B cell (primary cell): ENCODE measurements around the gene SLC3A2. TPM values are rescaled to one million over a fixed set of nuclear protein-coding genes. Genes with fewer than 3 reads are reported as not detected.
"Not testable (repeated sequence)": the region's sequence is repeated elsewhere in the genome, so short reads cannot be mapped to it uniquely, and the experiment has no call there.

ENCODE experiments used
- ATAC-seq: fragments of 200-7000 bp; cut with Tn5 transposase; one replicate; pipeline ENCODE4 v1.10.0; 2021; ENCODE audit warnings: low read depth, mild to moderate bottlenecking, moderate number of reproducible peaks, moderate library complexity
- CTCF ChIA-PET: fragments of 350-600 bp; sonication (Branson Sonifier 250); formaldehyde crosslinking; loops from one replicate; lab custom pipeline; 2021; ENCODE audit warnings: antibody characterized with exemption, inconsistent platforms; lab: Charles Lee
- POLR2A ChIA-PET: fragments of 350-600 bp; sonication (Branson Sonifier 250); formaldehyde crosslinking; loops from one replicate; lab custom pipeline; 2021; ENCODE audit warnings: antibody characterized with exemption; lab: Charles Lee
- DNase-seq: peaks from one replicate; pipeline ENCODE4 v3.0.0; 2013
- H2AFZ ChIP-seq: 2 replicates; pipeline ENCODE4 v1.6.1; 2012; ENCODE audit warnings: mild to moderate bottlenecking, low read depth, low read length; ENCODE audit not compliant: insufficient read depth, poor library complexity, severe bottlenecking
- H3K27ac ChIP-seq, 2 donors: 1 replicate in 1 of 2; 2 replicates in 1 of 2; pipeline ENCODE4 v1.5.1; 2012 to 2013; ENCODE audit warnings: low read length in 2 of 2, mild to moderate bottlenecking in 2 of 2, moderate library complexity in 1 of 2
- H3K27me3 ChIP-seq, 4 experiments: fragments of 200-600 bp in 1 of 4; sonication (generic) in 1 of 4; replicated peaks in 1 of 4; 1 replicate in 2 of 4; 2 replicates in 2 of 4; pipeline versions ENCODE4 v1.6.1 to v1.7.0; 2013 to 2016; ENCODE audit warnings: low read length in 3 of 4, mild to moderate bottlenecking in 2 of 4, mixed read lengths in 1 of 4, moderate library complexity in 1 of 4; ENCODE audit not compliant: insufficient read depth in 4 of 4, control insufficient read depth in 3 of 4; ENCODE audit errors: control extremely low read depth in 1 of 4
- H3K36me3 ChIP-seq, 2 experiments: replicated peaks in 1 of 2; 1 replicate in 1 of 2; 2 replicates in 1 of 2; pipeline versions ENCODE4 v1.6.1 to v1.7.1; 2013; ENCODE audit warnings: low read length in 1 of 2; ENCODE audit not compliant: insufficient read depth in 2 of 2, control insufficient read depth in 1 of 2; ENCODE audit errors: control extremely low read depth in 1 of 2, extremely low read depth in 1 of 2
- H3K4me1 ChIP-seq, 2 donors: fragments of 200-600 bp in 1 of 2; sonication (generic) in 1 of 2; 1 replicate in 1 of 2; 2 replicates in 1 of 2; pipeline versions ENCODE4 v1.5.1 to v1.6.1; 2013 to 2017; ENCODE audit warnings: low read length in 2 of 2; ENCODE audit not compliant: control insufficient read depth in 2 of 2, insufficient read depth in 2 of 2
- H3K4me2 ChIP-seq: replicated peaks from 2 replicates; pipeline ENCODE3; 2012; ENCODE audit warnings: mild to moderate bottlenecking, low read depth, low read length; ENCODE audit not compliant: poor library complexity, severe bottlenecking
- H3K4me3 ChIP-seq, 5 experiments: fragments of 200-600 bp in 1 of 5; sonication (generic) in 1 of 5; 1 replicate in 3 of 5; 2 replicates in 2 of 5; pipeline versions ENCODE4 v1.5.1 to v1.7.0; 2011 to 2016; ENCODE audit warnings: low read length in 4 of 5, mild to moderate bottlenecking in 4 of 5, low read depth in 2 of 5, control low read depth in 1 of 5, moderate library complexity in 1 of 5; ENCODE audit not compliant: insufficient read depth in 1 of 5; ENCODE audit errors: control extremely low read depth in 1 of 5, extremely low read depth in 1 of 5
- H3K79me2 ChIP-seq: fragments of 200-600 bp; sonication (generic); one replicate; pipeline ENCODE4 v1.6.0; 2016; ENCODE audit warnings: low read length; ENCODE audit not compliant: control insufficient read depth, insufficient read depth
- H3K9ac ChIP-seq: fragments of 200-600 bp; sonication (generic); 2 replicates; pipeline ENCODE4 v1.6.1; 2017; ENCODE audit warnings: mild to moderate bottlenecking, low read length, moderate library complexity
- H3K9me3 ChIP-seq, 3 donors: one replicate each; pipeline versions ENCODE4 v1.6.1 to v1.7.1; 2013; ENCODE audit warnings: low read length in 2 of 3; ENCODE audit not compliant: control insufficient read depth in 2 of 3, insufficient read depth in 1 of 3; ENCODE audit errors: control extremely low read depth in 1 of 3
- H4K20me1 ChIP-seq: 2 replicates; pipeline ENCODE4 v1.6.0; 2012; ENCODE audit warnings: mild to moderate bottlenecking, low read length; ENCODE audit not compliant: insufficient read depth, control insufficient read depth, poor library complexity, severe bottlenecking
- H3K27ac Mint-ChIP-seq: one replicate; pipeline ENCODE4 v1.8.0; 2021; ENCODE audit warnings: mixed read lengths
- H3K27me3 Mint-ChIP-seq: one replicate; pipeline ENCODE4 v1.8.0; 2021; ENCODE audit warnings: mixed read lengths
- H3K4me1 Mint-ChIP-seq: one replicate; pipeline ENCODE4 v1.8.0; 2021; ENCODE audit warnings: mixed read lengths
- H3K4me3 Mint-ChIP-seq: one replicate; pipeline ENCODE4 v1.8.0; 2021; ENCODE audit warnings: mixed read lengths
- H3K9me3 Mint-ChIP-seq: one replicate; pipeline ENCODE4 v1.8.0; 2022; ENCODE audit warnings: mixed read lengths; ENCODE audit not compliant: insufficient read depth
- EZH2 ChIP-seq: IDR thresholded peaks from 2 replicates; pipeline ENCODE4 v1.6.1; 2012; ENCODE audit warnings: borderline replicate concordance, low read depth, mild to moderate bottlenecking, moderate library complexity, low read length; ENCODE audit not compliant: insufficient read depth, poor library complexity, severe bottlenecking
- WGBS: methylation state at CpG from one replicate; pipeline ENCODE4 v1.1.5; 2013; ENCODE audit warnings: missing lambda C conversion rate; ENCODE audit not compliant: insufficient coverage; 5-methylcytosine and 5-hydroxymethylcytosine counted together
- intact Hi-C: fragments of 100-400 bp; cut with micrococcal nuclease; formaldehyde crosslinking; loops from one replicate; pipeline ENCODE4 v1.10.0; 2022
- polyA plus RNA-seq: library from polyadenylated mRNA; depleted of rRNA; stranded (reverse); fragments of >200 nt; gene quantifications from 2 replicates; pipeline ENCODE4 v1.2.3, GENCODE V29; 2012
- total RNA-seq, 2 donors: library from RNA; stranded (reverse); fragments of 120-200 nt in 1 of 2; gene quantifications; 1 replicate in 1 of 2; 2 replicates in 1 of 2; pipeline versions ENCODE4 v1.2.3 to v1.2.4, GENCODE V29; 2013 to 2022
- TF ChIP-seq, protein P1 (sequence below): fragments of 200-600 bp; IDR thresholded peaks from one replicate; pipeline ENCODE4 v1.8.0; 2022; ENCODE audit warnings: antibody characterized with exemption, mild to moderate bottlenecking

Gene SLC3A2
- total and polyA plus RNA-seq, 2 donors (not counting 1 experiment from before 2014, with no cell fraction given) = 92.0 to 148 TPM

DNA sequence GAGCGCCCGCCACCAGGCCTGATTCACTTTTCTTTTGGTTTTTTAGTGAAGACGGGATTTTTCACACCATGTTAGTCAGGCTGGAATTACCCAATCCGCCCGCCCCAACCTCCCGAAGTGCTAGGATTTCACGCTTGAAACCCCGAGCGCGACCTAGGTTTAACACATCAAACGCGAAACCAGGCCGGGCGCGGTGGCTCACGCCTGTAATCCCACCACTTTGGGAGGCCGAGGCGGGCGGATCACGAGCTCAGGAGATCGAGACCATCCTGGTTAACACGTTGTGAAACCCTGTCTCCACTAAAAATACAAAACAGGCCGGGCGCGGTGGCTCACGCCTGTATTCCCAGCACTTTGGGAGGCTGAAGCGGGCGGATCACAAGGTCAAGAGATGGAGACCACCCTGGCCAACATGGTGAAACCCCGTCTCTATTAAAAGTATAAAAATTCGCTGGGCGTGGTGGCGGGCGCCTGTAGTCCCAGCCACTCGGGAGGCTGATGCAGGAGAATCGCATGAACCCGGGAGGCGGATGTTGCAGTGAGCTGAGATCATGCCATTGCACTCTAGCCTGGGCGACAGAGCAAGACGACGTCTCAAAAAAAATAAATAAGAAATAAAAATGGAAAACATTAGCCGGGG lies 39.9 kb upstream of the SLC3A2 start:
- H4K20me1 ChIP-seq, H3K4me3 Mint-ChIP-seq, H3K27me3 Mint-ChIP-seq, H3K9me3 ChIP-seq, H3K9me3 Mint-ChIP-seq, H3K27ac Mint-ChIP-seq, DNase-seq, H3K27me3 ChIP-seq: not testable (repeated sequence)
- Histone ChIP-seq H3K4me1 (peaks cover 14 to 33% of the 10 kb centered on the region in 2 donors), H3K27ac (peak overlapping the region; percentile 99 to 100), H3K9ac (peak overlapping the region; percentile 99), H3K36me3 (peaks cover 0 to 18% of the 10 kb centered on the region in 2 experiments), H2AFZ (peak overlapping the region; percentile 1), H3K4me2 (peak overlapping the region; percentile 74), H3K4me3 (peak overlapping the region; percentile 61 to 97 (median 91)), H3K79me2 (peaks cover 35% of the 10 kb centered on the region)
- CTCF ChIA-PET = interaction anchor here (0.6 to 3.3 kb wide), 14 partner anchors 9 to 1462 kb away, joined by 3 to 13 read pairs (median 4); partner anchors contain the start of genes HNRNPUL2, POLR2G, SLC3A2 and STX5
- POLR2A ChIA-PET = interaction anchor here (0.6 to 5.0 kb wide), 41 partner anchors 9 to 1551 kb away, joined by 3 to 159 read pairs (median 8); partner anchors contain the start of genes B3GAT3, BSCL2, C11orf98 and CSKMT
- peak; percentile 5 for ATAC-seq
- 2% methylated on average over 41 of the region's 41 CpGs for WGBS
- peaks cover 21% of the 10 kb centered on the region for H3K4me1 Mint-ChIP-seq
- intact Hi-C loops = loop anchor here (1.0 to 5.0 kb wide), 4 partner anchors 40 to 284 kb away; partner anchors contain the start of genes HNRNPUL2, SLC3A2 and TUT1

- no peak for TF ChIP-seq EZH2
- TF ChIP-seq, protein P1, sequence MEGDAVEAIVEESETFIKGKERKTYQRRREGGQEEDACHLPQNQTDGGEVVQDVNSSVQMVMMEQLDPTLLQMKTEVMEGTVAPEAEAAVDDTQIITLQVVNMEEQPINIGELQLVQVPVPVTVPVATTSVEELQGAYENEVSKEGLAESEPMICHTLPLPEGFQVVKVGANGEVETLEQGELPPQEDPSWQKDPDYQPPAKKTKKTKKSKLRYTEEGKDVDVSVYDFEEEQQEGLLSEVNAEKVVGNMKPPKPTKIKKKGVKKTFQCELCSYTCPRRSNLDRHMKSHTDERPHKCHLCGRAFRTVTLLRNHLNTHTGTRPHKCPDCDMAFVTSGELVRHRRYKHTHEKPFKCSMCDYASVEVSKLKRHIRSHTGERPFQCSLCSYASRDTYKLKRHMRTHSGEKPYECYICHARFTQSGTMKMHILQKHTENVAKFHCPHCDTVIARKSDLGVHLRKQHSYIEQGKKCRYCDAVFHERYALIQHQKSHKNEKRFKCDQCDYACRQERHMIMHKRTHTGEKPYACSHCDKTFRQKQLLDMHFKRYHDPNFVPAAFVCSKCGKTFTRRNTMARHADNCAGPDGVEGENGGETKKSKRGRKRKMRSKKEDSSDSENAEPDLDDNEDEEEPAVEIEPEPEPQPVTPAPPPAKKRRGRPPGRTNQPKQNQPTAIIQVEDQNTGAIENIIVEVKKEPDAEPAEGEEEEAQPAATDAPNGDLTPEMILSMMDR = no peak
- H3K4me3 Mint-ChIP-seq = no peak overlapping the region
- peaks cover 18% of the 10 kb centered on the region for H3K4me1 Mint-ChIP-seq
- POLR2A ChIA-PET = interaction anchor here (0.6 to 5.0 kb wide), 38 partner anchors 9 to 1552 kb away, joined by 3 to 159 read pairs (median 8); partner anchors contain the start of genes B3GAT3, BSCL2, C11orf98 and CSKMT
- no peaks in the 10 kb centered on the region for H3K9me3 Mint-ChIP-seq
- H3K4me1 ChIP-seq = peaks cover 14 to 33% of the 10 kb centered on the region in 2 donors
- H3K79me2 ChIP-seq = peaks cover 28% of the 10 kb centered on the region
- ATAC-seq (peak; percentile 58), DNase-seq (peak; percentile 95)
- H3K36me3 ChIP-seq = peaks cover 0 to 11% of the 10 kb centered on the region in 2 experiments
- no peaks in the 10 kb centered on the region for H3K27me3 ChIP-seq
- intact Hi-C loops = loop anchor here (1.0 to 5.0 kb wide), 6 partner anchors 14 to 284 kb away; partner anchors contain the start of genes HNRNPUL2, SLC3A2, TUT1 and ZBTB3
- H3K4me2 ChIP-seq = peak overlapping the region; percentile 74
- WGBS = 0% methylated on average over 25 of the region's 33 CpGs
- H3K27ac Mint-ChIP-seq = no peak overlapping the region
- CTCF ChIA-PET = interaction anchor here (0.6 to 3.3 kb wide), 10 partner anchors 8 to 1461 kb away, joined by 3 to 13 read pairs (median 4); partner anchors contain the start of genes HNRNPUL2, POLR2G, SLC3A2 and STX5
- H3K27me3 Mint-ChIP-seq = no peaks in the 10 kb centered on the region
- peak overlapping the region; percentile 99 to 100 for H3K27ac ChIP-seq
- no peaks in the 10 kb centered on the region for H3K9me3 ChIP-seq
- H2AFZ ChIP-seq = peak overlapping the region; percentile 92
- H4K20me1 ChIP-seq = no peaks in the 10 kb centered on the region
- peak overlapping the region; percentile 99 for H3K9ac ChIP-seq
- H3K4me3 ChIP-seq = peak overlapping the region; percentile 61 to 97 (median 91)
These were observed 39.1 kb upstream of the SLC3A2 start for GRCh38 chr11:62841361-62842170.
